Stimulated activated naive CD8-positive, alpha-beta T cell treated with anti-CD3 and anti-CD28 coated beads, Interleukin-15, amount 100 ng/mL, for 72 hours (primary cell): ENCODE results near the gene LAMB1.

ENCODE experiments used
- ATAC-seq: fragments of 150-1000 bp; cut with Tn5 transposase; 2 replicates; pipeline ENCODE4 v1.10.0; 2021; ENCODE audit warnings: mild to moderate bottlenecking, moderate library complexity
- DNase-seq, 2 donors: peaks; one replicate each; pipeline ENCODE4 v3.0.0; 2021 to 2022
- H3K27ac Mint-ChIP-seq, 2 donors: one replicate each; pipeline ENCODE4 v1.8.0; 2022; ENCODE audit warnings: mild to moderate bottlenecking in 2 of 2, mixed read lengths in 2 of 2, moderate library complexity in 2 of 2
- H3K27me3 Mint-ChIP-seq: one replicate; pipeline ENCODE4 v1.8.0; 2022; ENCODE audit warnings: mixed read lengths
- H3K4me1 Mint-ChIP-seq: one replicate; pipeline ENCODE4 v1.8.0; 2022; ENCODE audit warnings: mild to moderate bottlenecking, mixed read lengths
- H3K4me3 Mint-ChIP-seq, 2 donors: one replicate each; pipeline ENCODE4 v1.8.0; 2022; ENCODE audit warnings: mild to moderate bottlenecking in 2 of 2, mixed read lengths in 2 of 2, moderate library complexity in 1 of 2
- H3K9me3 Mint-ChIP-seq, 2 donors: one replicate each; pipeline ENCODE4 v1.8.0; 2022; ENCODE audit warnings: mixed read lengths in 2 of 2

LAMB1 gene

DNA sequence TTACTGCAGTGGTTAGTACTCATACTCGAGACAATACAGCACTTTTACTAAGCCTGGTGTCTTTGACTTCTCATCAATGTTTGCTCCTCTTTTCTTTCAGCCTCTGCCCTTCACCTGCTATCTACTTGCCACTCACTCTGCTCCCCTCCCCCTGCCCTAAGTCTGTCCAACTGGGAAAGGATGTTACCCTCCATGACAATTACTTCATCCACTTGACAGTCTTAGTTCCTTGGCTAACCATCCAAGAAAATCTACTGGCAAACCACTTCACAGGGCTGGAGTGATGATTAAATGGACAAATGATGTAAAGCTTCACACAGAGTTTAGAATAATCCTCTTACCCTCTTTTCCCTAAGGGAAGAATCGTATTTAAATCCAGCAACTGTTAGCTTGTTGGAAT lies 120.2 kb downstream of the LAMB1 start:
- Mint-ChIP-seq H3K4me3 (no peak overlapping the region), H3K4me1 (peaks cover 15% of the 10 kb centered on the region), H3K9me3 (no peaks in the 10 kb centered on the region), H3K27me3 (peaks cover 9% of the 10 kb centered on the region), H3K27ac (no peak overlapping the region)
- DNase-seq (no peak), ATAC-seq (no peak)

DNA sequence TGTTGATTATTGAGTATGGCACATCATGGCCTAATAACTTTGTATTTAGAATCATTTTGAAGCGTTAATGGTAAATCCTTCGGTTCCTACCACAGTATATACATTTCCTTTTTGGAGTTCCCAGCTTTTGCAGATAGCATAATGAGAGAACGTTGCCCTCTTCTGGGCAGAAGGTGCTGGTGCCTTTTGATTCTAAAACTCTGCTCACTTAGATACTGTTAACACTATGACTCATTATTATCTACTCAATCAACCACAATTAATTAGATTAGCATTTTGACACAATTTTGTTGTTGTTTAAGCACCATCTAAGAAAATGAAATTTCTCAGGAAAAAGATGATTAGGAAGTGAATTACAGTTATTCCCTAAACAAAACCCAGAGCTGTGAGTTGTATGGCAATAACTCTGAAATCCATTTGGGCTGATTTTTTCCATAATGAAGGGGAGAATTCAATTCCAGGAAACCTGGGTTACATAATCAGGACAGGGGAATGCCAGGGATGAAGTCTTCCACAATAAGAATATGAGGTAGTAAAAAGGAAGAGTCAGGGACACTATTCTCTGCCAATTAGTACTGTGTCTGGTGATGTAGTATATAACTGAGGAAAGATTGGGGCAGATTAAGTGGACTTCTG lies 123.4 kb downstream of the LAMB1 start:
- Mint-ChIP-seq H3K4me3 (no peak overlapping the region), H3K27me3 (peaks cover 8% of the 10 kb centered on the region), H3K9me3 (no peaks in the 10 kb centered on the region), H3K27ac (no peak overlapping the region), H3K4me1 (peaks cover 15% of the 10 kb centered on the region)
- DNase-seq: no peak
- ATAC-seq: peak; percentile 83

DNA sequence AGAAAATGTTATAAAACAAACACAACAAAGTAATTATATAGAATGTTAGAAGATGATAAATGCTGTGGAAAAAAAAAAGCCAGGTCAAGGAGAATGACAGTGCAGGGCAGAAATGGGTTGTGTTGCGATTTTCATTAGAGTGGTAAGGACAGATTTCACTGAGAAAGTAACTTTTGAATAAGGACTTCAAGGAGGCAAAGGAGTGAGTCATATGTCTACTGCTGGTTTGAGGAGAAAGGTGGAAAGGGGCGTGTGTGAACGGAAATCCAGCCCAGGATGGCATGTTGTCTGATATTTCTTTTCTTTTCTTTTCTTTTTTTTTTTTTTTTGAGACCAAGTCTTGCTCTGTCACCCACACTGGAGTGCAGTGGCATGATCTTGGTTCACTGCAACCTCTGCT lies 124.3 kb downstream of the LAMB1 start:
- Mint-ChIP-seq H3K4me1 (peaks cover 15% of the 10 kb centered on the region), H3K27ac (no peak overlapping the region), H3K4me3 (no peak overlapping the region), H3K27me3 (no peaks in the 10 kb centered on the region), H3K9me3 (no peaks in the 10 kb centered on the region)
- DNase-seq (no peak), ATAC-seq (no peak)

DNA sequence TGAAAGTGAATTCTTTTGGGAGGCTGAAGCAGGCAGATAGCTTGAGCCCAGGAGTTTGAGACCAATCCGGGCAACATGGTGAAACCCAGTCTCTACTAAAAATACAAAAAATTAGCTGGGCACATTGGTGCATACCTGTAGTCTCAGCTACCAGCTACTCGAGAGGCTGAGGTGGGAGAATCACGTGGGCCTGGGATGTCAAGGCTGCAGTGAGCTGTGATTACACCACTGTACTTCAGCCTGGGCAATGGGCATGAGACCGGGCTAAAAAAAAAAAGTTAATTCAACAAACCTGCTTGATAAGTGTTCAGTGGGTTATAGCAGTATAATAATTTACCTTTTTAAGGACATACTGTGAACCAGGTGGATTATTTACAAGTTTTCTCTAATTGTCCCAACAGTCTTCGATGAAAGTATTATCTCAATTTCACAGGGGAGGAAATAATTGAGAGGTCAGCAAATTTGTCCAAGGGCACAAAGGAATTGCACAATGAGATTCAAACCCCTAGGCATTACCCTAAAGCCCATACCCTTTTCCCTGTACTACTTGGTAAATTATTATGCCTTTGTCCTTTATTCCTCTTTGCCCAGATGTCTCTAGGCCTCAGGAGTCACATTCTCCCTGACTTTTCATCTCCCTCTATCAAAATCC lies 125.1 kb downstream of the LAMB1 start:
- ATAC-seq (no peak), DNase-seq (no peak)
- no peak overlapping the region for H3K27ac Mint-ChIP-seq
- H3K9me3 Mint-ChIP-seq: no peaks in the 10 kb centered on the region
- no peaks in the 10 kb centered on the region for H3K27me3 Mint-ChIP-seq
- peaks cover 15% of the 10 kb centered on the region for H3K4me1 Mint-ChIP-seq
- no peak overlapping the region for H3K4me3 Mint-ChIP-seq

DNA sequence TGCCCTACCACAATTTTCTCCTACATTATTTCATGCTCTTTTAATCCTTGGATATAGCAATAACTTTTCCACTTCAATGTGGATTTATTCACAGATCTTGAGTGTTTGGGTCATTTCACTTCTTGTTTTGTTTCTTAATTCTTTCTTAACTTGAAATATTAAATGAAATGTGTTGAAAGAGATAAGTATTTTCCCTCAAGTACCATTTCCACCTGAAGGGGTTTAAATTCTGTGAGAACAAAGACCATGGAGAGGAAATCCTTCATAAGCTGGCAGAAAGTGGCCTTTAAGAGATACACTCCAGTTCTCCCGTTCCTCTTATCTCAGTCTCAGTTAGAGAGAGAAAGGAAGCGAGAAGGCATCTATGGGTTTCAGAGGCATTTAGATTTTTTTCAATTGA lies 126.0 kb downstream of the LAMB1 start:
- ATAC-seq (no peak), DNase-seq (no peak)
- Mint-ChIP-seq H3K4me3 (no peak overlapping the region), H3K9me3 (no peaks in the 10 kb centered on the region), H3K4me1 (peaks cover 15% of the 10 kb centered on the region), H3K27ac (peak overlapping the region in 1 of 2 donors; percentile 2), H3K27me3 (no peaks in the 10 kb centered on the region)

DNA sequence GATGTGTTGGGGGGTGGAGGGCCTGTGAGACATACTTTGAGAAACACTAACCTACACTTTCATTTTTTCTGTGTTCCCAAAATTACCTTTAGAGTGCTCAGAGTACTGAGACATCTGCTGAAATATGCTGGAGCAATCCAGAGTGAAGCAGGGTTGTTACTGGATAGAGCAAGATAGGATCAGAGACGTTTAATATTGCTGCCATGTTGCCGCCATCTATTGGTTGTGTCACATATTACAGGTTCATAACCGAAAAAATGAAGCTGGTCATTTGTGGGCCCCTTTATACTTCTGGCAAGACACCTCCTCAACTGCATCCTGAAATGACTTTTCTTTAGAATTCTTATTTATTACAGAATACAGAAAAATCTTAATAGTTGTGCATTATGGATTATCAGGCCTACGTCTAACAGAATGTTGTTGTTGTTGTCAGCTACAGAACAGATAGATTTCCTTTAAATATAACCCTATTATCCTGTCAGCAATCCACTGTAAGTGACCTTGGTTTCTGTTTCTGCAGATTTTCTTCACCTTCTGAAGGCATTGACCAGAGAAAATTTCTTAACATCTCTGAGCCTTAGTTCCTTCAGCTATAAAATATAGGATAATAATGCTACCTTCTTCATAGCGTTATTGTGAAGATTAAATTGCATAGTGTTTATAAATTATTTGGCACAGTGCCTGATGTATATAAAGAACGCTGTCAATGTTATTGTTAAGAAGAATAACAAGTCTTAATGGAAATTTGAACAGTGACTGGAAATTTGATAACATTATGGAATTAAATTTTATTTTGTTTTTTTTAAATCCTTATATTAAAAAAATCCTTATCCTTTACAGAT lies 128.1 kb downstream of the LAMB1 start:
- no peak overlapping the region for H3K27ac Mint-ChIP-seq
- ATAC-seq: peak; percentile 80
- H3K4me1 Mint-ChIP-seq: peaks cover 22% of the 10 kb centered on the region
- H3K9me3 Mint-ChIP-seq: no peaks in the 10 kb centered on the region
- no peaks in the 10 kb centered on the region for H3K27me3 Mint-ChIP-seq
- no peak overlapping the region for H3K4me3 Mint-ChIP-seq
- DNase-seq: peak; percentile 34 to 41

DNA sequence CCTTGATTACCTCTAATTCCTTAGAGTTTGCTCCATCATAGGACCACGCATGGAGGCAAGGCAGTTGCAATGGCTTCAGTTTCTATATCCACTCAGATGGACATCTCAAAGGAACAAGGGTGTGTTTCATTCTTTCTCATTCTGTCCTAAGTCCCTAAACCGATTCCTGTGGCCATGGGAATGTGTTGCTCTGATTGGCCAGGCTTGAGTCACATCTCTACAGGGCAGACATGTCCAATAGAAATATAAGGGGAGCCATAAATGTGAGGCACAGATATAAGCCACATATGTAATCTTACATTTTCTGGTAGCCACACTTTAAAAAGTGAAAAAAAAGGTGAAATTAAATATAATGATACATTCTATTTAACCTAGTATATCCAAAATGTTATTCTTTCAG lies 128.8 kb downstream of the LAMB1 start:
- H3K9me3 Mint-ChIP-seq: no peaks in the 10 kb centered on the region
- DNase-seq (no peak), ATAC-seq (no peak)
- H3K4me3 Mint-ChIP-seq: no peak overlapping the region
- H3K4me1 Mint-ChIP-seq: peaks cover 15% of the 10 kb centered on the region
- H3K27ac Mint-ChIP-seq: no peak overlapping the region
- no peaks in the 10 kb centered on the region for H3K27me3 Mint-ChIP-seq
